IMR-90 (cell line): ENCODE measurements around the gene FGD5.

Experiments
- CEBPB ChIP-seq: IDR thresholded peaks from 2 replicates; pipeline ENCODE4 v1.6.1; 2012; ENCODE audit warnings: low read depth, low read length, improper control_type of control experiment
- CTCF ChIP-seq: conservative IDR thresholded peaks from 2 replicates; pipeline ENCODE4 v1.5.1; 2012; ENCODE audit warnings: mild to moderate bottlenecking, low read depth, low read length, improper control_type of control experiment
- FOS ChIP-seq: fragments of 150-350 bp; IDR thresholded peaks from 2 replicates; pipeline ENCODE4 v1.6.1; 2016; ENCODE audit warnings: low read depth, low read length
- POLR2A ChIP-seq: IDR thresholded peaks from 2 replicates; pipeline ENCODE4 v1.6.1; 2012; ENCODE audit warnings: mild to moderate bottlenecking, low read depth, low read length
- RAD21 ChIP-seq: IDR thresholded peaks from 2 replicates; pipeline ENCODE4 v1.6.1; 2012; ENCODE audit warnings: low read length, improper control_type of control experiment
- RCOR1 ChIP-seq: IDR thresholded peaks from 2 replicates; pipeline ENCODE4 v1.6.1; 2012; ENCODE audit warnings: mild to moderate bottlenecking, low read length, improper control_type of control experiment; ENCODE audit not compliant: insufficient replicate concordance
- SMC3 ChIP-seq: fragments of 150-350 bp; IDR thresholded peaks from 2 replicates; pipeline ENCODE4 v1.6.1; 2016; ENCODE audit warnings: low read depth, mild to moderate bottlenecking, antibody characterized with exemption, low read length, moderate library complexity

GRCh38 chr3:14808025-14808424 lies 10.7 kb upstream of the FGD5 start:
- TF ChIP-seq POLR2A (no peak), CTCF (no peak), RAD21 (no peak), FOS (no peak), CEBPB (no peak), SMC3 (no peak), RCOR1 (no peak)
